GM19467 (cell line): ENCODE measurements around the gene OR6A2.
"Not testable (repeated sequence)": the region's sequence is repeated elsewhere in the genome, so short reads cannot be mapped to it uniquely, and the experiment has no call there.

Experiments used
- ATAC-seq: cut with Tn5 transposase; IDR thresholded peaks from one replicate; pipeline ENCODE4 v1.9.1; 2021; ENCODE audit warnings: mild to moderate bottlenecking, moderate library complexity; ENCODE audit not compliant: unreplicated experiment

Gene OR6A2

DNA sequence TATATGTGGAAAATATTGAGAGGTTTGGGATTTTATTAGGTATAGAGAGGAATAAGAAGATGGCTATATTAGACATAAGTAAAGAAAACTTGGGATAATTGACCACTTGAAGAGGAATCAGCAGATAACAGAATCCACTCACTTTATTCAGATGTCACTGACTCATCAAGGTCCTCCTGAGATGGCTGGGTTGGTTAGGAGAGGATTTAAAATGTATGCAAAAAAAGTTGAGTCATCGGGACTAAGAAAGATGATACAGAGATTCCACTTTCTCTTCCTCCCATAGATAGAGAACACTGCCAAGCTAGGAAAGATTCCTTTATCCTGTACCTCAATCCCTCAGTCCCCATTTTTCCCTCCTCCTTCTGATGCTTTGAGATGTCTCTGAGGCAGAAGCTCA lies at the start of gene OR6A2:
OR6A2 (minus strand) TSS at position 288 of the 400 bp plus-strand sequence. CDS start 3,981 bp downstream, outside the sequence.
- ATAC-seq, result no peak

DNA sequence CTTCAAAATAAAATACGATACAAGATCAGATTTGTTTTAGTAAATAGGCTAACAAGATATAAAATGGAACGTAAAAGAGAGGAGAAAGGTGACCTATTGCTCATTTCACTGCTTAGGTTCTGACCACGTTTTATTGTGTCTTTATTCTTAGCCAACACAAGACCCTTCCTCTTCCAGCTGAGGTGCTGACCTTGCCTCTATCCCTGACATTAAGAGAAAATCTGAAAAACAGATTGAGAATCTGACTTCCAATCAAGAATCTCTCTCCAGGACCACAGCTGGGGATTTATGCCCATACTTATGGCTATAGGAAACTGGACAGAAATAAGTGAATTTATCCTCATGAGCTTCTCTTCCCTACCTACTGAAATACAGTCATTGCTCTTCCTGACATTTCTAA lies 45.9 kb upstream of the OR6A2 start, which contains the start of gene OR10A5:
OR10A5 (plus strand) TSS at position 301 of the 400 bp plus-strand sequence; CDS start at position 301, 0 bp downstream.
- no peak for ATAC-seq

GRCh38 chr11:6844356-6844755 lies 44.9 kb upstream of the OR6A2 start:
- ATAC-seq, result no peak

DNA sequence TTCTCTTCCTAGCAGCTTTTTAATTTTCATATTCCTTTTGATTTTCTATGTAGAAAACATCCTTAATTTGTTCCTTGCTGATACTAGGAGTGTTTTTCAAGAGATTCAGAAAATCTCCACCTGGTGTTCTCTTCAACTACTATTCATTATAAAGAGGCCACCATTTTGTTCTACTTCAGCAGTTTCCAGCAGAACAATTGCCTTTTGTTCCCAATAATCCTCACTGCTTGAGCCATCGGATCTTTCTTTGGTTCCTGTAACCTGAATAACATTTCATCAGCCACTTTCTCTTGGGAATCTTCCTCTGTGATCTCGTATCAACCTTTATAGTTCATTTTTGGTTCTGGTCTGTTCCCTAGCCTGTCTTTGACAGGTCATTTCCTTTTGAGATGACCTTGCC lies 44.2 kb upstream of the OR6A2 start:
- no peak for ATAC-seq

DNA sequence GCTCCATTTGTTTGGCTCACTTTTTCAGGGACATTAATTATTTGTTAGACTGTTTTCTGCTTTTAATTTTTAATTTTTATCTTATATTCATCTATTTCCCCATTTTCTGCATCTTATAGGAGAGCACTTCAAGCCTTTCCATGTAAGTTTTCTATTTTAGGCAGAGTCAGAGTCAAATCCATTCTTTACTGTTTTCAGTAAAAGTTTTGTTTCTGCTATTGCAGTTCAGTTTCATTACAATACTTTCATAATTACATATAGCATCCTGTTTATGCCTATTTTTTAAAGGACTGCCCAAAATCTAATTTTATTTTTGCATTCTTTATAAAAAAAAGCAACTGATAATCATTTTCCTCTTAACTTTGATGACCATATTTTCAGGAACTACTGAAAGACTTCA lies 42.2 kb upstream of the OR6A2 start:
- no peak for ATAC-seq

GRCh38 chr11:6834021-6834420 lies 34.5 kb upstream of the OR6A2 start:
- no peak for ATAC-seq

- no peak for ATAC-seq
Measured at GRCh38 chr11:6833356-6833755, 33.9 kb upstream of the OR6A2 start.

DNA sequence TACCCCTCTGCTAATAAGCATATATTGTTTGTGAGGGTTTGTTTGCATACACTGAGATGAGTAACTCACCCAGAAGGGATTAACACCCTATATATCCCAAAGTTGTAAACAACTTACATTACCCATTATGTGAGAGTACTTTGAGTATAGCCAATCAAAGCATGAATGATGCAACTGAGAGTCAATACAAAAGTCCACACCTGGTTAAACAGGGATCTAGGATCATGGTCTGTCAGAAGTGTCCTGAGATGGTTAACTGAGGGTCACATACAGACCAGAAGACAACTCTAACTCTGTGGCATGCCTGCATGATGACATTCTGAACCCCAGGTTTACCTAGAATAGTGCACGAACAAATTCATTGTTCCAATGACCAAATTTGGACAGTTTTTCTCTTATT lies 28.6 kb upstream of the OR6A2 start:
- no peak for ATAC-seq

DNA sequence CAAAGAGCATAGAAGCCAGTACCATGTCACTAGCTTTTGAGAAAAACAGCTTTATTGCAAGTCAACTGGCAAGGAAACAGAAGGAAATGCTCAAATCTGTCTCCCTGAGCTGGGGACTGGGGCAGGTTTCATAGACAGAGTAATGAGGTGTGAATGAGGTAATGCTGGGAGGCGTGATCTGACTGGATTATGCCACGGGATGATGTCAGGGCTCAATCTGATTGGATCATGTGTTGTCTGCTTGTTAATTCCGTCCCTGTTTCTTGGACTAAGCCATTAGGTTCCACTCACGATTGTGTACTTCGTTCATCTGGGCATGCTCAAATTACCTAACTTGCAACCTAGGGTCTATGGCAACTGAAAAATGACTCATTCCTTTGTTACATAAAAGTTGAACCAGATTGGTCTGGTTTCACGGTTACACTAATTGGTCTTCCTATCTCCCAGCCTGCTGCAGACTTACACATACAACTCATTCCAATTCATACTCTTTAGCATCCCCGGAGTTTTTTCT lies 25.8 kb upstream of the OR6A2 start:
- no peak for ATAC-seq

- ATAC-seq, result no peak
Measured at GRCh38 chr11:6824136-6824823, 24.8 kb upstream of the OR6A2 start.

GRCh38 chr11:6818967-6819366 lies 19.5 kb upstream of the OR6A2 start:
- ATAC-seq, result no peak

GRCh38 chr11:6817694-6818093 lies 18.2 kb upstream of the OR6A2 start:
- ATAC-seq, result no peak

GRCh38 chr11:6813656-6814055 lies 14.2 kb upstream of the OR6A2 start:
- ATAC-seq, result no peak

DNA sequence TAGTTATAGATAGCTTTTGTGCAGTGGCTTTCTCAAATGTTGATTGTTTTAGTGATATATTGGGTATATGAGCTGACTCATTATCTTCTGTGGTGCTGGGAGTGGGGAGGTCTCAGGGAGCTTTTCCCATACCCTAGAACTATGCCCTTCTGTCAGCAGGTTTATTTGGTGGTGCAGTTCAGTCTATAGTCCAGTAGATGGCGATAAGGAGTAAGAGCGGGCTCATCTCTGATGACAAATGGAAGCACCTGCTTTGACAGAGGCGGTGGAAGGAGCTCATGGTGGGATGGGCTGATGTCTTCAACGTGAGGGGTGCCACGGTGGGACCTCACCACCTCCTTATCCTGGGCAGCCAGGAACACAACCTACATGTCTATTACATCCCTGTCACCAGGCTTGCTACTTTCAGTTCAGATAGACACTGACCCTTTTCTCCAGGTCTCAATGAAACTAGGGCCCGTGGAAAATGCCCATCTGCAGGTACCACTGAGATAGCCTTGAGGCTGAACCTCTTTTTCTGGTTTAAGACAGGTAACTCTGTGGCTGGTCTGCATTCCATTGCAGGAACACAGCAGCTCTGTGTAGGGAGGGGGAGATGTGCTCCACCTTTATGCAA lies 13.0 kb upstream of the OR6A2 start:
- ATAC-seq, result no peak

GRCh38 chr11:6801075-6801474 lies 1.6 kb upstream of the OR6A2 start:
- not testable (repeated sequence) for ATAC-seq

DNA sequence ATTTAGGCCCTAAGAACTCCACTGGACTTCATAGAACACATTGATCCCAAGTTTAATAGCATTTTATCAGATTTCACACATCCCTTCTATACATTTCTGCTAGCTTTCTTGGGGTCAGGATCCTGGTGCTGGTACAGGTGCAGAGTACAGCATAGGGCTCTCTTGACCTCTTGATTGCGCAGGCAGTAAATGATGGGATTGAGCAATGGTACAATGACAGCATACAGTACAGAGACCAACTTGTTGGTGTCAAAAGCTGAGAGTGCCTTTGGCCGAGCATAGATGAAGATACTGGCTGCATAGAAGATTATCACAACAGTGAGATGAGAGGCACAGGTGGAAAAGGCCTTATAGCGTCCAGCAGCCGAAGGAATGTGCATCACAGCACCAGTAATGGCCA lies 4.8 kb downstream of the OR6A2 start:
- no peak for ATAC-seq

GRCh38 chr11:6790546-6790945 lies 8.9 kb downstream of the OR6A2 start:
- ATAC-seq, result no peak

GRCh38 chr11:6782720-6783119 lies 16.8 kb downstream of the OR6A2 start, which contains the start of gene OR2AG1:
Gene OR2AG1, plus strand, starts transcription at chr11:6783020. Its CDS starts 2,018 bp downstream, at chr11:6785038.
- ATAC-seq, result no peak

- ATAC-seq, result no peak
Measured at GRCh38 chr11:6780829-6781228, 18.7 kb downstream of the OR6A2 start.

GRCh38 chr11:6778518-6778917 lies 21.0 kb downstream of the OR6A2 start:
- no peak for ATAC-seq

DNA sequence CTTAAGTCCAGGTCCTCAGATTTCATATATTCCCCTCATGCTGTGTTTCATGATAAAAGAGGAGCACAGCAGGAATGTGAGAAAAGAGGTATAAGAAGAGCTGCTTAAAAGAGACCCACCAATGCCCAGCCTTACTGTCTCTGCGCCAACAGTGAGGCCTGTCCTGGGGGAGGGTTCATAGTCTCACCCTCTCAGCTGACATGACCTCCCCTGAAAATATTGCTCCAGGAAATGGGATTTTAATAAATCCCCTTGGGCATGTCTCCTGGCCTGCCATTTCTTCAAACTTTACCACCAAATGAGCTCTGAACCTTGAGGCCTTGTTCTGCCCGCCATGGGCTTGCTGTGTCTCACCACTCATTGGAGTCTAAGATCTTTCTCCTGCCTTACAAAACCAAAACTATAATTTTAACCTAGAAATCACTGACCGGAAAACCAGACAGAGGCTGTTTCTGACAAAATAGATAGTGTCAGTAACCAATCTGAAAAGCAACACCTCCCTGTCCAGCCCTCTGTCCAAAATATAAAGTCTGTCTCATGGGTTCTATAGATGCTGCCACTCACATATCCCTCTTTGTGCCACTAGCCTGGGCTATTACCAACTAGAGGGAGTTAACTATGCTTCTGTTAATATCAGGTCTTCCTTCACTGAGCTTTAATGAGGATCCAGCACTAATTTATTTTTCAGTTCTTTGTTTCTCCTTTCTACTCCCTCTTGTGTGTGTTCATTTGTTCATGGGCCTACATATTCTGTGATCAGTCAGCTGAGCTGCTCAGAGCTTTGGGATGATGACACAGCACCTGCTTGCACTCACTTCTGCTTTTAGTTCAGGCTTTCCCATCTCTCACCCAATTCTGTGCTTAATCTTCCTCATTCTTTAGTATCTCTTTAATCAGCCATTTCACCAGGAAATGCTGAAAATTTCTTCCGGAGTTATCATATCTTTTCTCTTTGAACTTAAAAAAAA lies 27.3 kb downstream of the OR6A2 start, which contains the start of gene OR2AG2:
OR2AG2 (minus strand) TSS at position 51 of the 968 bp plus-strand sequence. CDS start 3,019 bp downstream, outside the sequence.
- ATAC-seq, result peak; percentile 89
